Esophagus squamous epithelium (tissue), 4 donors: ENCODE measurements around the gene NACA.

Source experiments
- CTCF ChIP-seq, 6 experiments: fragments of 450-650 bp in 4 of 6; fragments of 200-600 bp in 2 of 6; sonication (generic) in 2 of 6; IDR thresholded peaks; one replicate each; pipeline ENCODE4 v1.5.1; 2016 to 2019; ENCODE audit warnings: antibody characterized with exemption in 6 of 6, mild to moderate bottlenecking in 4 of 6, moderate library complexity in 4 of 6
- POLR2A ChIP-seq, 4 donors: fragments of 450-650 bp; IDR thresholded peaks; one replicate each; pipeline ENCODE4 v1.6.1; 2017; ENCODE audit warnings: antibody characterized with exemption in 4 of 4, mild to moderate bottlenecking in 4 of 4, moderate library complexity in 3 of 4

- TF ChIP-seq CTCF (IDR thresholded peaks at IDR 0.05) = no peak
- TF ChIP-seq POLR2A (IDR thresholded peaks at IDR 0.05) = no peak
These were observed 33.7 kb upstream of the NACA start for GRCh38 chr12:56758728-56759262.
